Measurements from ENCODE around the gene NFASC. TPM values are rescaled to one million over a fixed set of nuclear protein-coding genes. Genes with fewer than 3 reads are reported as not detected.

Gene NFASC
- total RNA-seq, 1 donor from 2014 or later: 11.6 TPM

- intact Hi-C loops (cut with micrococcal nuclease): no loop called here
- ATAC-seq: no peak
- no peak for DNase-seq
Measured at GRCh38 chr1:204971517-204972336, 101.1 kb downstream of the NFASC start.

- DNase-seq: no peak
- intact Hi-C loops (cut with micrococcal nuclease): no loop called here
- no peak for ATAC-seq
Measured at GRCh38 chr1:204972426-204972825, 101.8 kb downstream of the NFASC start.

- intact Hi-C loops (cut with micrococcal nuclease): no loop called here
- ATAC-seq (no peak), DNase-seq (no peak)
Measured at GRCh38 chr1:204973449-204973848, 102.8 kb downstream of the NFASC start.

GRCh38 chr1:204974327-204974726, 103.7 kb downstream of the NFASC start:
- intact Hi-C loops (cut with micrococcal nuclease): no loop called here
- DNase-seq: no peak
- ATAC-seq: no peak

DNA sequence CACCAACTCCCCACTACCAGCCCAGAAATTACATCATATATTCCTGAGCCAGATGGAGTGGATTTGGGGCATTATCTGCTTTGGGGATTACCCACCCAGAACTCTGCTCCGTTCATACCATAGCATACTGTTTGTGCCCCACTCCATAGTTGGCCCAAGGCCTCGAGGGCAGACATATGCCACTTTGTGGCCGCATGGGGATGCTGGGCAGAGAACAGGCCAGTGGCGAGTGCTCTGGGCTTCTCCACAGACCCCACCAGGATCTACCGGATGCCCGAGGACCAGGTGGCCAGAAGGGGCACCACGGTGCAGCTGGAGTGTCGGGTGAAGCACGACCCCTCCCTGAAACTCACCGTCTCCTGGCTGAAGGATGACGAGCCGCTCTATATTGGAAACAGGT, 104.4 kb downstream of the NFASC start:
- intact Hi-C loops (cut with micrococcal nuclease): no loop called here
- DNase-seq (no peak), ATAC-seq (no peak)

DNA sequence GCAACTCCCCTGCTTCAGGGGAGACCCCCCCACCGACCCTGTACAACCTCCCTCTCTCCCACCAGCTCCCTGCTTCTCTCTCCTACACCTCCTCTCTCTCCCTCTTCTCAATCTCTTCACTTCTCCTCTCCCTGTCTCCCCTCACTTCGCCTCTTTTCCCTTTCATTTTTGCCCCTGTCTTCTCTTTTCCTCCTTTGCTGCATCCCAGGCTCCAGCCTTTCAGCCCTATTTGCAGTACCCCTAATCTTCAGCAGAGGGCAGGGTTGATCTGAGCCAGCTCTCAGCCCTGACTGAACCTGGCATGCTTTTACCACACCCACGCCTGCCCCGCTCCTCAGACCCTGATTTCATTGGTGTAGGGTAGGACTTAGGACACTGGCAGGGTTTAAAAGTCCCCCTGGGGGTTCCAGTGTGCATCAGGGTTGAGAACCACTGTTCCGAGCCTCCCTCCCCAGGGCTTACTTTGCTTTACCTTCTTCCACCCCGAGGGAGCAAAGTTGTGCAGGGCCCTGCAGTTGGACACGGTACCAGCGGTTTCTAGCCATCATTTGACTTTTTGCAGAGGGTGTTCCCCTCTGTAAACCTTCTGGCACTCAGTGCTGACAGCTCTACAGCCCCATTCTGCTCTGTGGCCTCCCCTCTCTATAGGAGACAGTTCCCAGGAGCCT, 105.0 kb downstream of the NFASC start:
- no peak for DNase-seq
- peak; percentile 79 for ATAC-seq
- intact Hi-C loops (cut with micrococcal nuclease): no loop called here

- ATAC-seq (peak; percentile 27), DNase-seq (no peak)
- intact Hi-C loops (cut with micrococcal nuclease): no loop called here
Measured at GRCh38 chr1:204976646-204977045, 106.0 kb downstream of the NFASC start.

DNA sequence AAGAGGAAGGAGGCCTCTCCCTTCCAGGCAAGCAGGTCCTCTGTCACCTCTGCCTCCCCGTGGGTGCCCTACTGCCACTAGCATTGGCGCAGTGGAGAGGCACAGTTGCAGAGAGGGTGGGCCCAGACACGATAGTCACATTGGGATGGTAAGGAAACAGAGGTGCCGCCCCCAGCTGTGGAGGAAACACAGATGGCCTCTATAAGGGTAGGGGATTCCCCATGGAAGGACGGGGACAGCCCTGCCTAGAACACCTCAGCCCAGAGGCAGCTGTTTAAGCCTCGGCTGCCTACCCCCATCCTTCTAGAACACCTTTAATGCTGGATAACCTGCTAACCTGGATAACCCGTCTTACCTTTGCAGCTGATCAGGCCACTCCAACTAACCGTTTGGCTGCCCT, 106.7 kb downstream of the NFASC start:
- DNase-seq (no peak), ATAC-seq (no peak)
- intact Hi-C loops (cut with micrococcal nuclease): no loop called here

DNA sequence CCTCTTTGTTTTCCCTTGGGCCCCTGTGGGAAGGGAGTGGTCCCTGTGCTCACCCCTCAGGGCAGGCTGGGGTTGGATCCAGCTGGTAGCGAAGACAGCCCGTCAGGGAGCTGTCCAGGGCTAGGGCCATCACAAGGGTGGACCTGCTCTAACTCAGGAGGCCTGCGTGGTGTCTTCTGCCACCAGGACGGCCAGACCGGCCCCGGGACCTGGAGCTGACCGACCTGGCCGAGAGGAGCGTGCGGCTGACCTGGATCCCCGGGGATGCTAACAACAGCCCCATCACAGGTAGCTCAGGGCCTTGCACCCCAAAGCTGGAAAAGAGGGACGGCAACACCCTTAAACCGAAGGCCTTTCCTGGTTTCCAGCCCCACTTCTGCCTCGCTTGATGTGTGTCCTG, 108.1 kb downstream of the NFASC start:
- ATAC-seq (no peak), DNase-seq (no peak)
- intact Hi-C loops (cut with micrococcal nuclease): no loop called here

DNA sequence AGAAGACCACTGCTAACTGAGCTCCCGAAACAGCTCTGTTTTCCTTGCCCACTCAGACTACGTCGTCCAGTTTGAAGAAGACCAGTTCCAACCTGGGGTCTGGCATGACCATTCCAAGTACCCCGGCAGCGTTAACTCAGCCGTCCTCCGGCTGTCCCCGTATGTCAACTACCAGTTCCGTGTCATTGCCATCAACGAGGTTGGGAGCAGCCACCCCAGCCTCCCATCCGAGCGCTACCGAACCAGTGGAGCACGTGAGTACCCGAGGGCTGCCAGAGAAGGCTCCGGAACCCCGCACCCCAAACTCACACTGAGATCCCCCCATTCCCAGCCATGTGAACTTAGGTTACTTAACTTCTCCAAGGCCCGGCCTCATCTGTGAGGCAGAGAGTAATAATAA, 108.6 kb downstream of the NFASC start:
- intact Hi-C loops (cut with micrococcal nuclease): no loop called here
- no peak for ATAC-seq
- no peak for DNase-seq

GRCh38 chr1:204979891-204980649, 109.4 kb downstream of the NFASC start:
- ATAC-seq (no peak), DNase-seq (no peak)
- intact Hi-C loops (cut with micrococcal nuclease): loop anchor here (10.0 kb wide), 2 partner anchors 85 to 275 kb away; no protein-coding TSS in a partner anchor

DNA sequence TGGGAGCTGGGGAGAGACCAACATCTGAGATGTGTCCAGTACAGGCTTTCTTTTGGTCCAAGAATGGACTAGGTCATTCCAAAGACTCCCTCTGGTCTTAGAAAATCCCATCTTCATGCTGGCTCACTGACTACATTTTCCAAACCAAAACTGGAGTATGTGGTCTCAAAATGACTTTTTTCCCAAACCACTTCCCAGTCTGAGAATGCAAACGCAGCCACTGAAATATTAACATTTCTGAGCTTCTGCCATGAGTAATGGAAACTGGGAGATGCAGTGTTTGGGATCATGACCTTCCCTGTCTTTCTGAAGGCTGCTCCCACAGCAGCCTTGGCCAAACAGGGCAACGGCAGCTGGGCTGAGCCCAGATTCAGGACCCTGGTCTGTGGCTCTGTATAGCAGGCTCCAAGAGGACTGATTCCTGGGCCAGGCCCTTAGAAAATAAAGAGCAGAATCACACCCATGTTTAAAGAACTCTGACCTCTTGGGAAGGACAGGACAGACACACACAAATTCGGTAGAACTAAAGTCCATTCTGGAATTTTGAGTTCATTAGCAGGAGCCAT, 110.3 kb downstream of the NFASC start:
- intact Hi-C loops (cut with micrococcal nuclease): loop anchor here (10.0 kb wide), 2 partner anchors 84 to 274 kb away; no protein-coding TSS in a partner anchor
- ATAC-seq (peak; percentile 16), DNase-seq (no peak)

DNA sequence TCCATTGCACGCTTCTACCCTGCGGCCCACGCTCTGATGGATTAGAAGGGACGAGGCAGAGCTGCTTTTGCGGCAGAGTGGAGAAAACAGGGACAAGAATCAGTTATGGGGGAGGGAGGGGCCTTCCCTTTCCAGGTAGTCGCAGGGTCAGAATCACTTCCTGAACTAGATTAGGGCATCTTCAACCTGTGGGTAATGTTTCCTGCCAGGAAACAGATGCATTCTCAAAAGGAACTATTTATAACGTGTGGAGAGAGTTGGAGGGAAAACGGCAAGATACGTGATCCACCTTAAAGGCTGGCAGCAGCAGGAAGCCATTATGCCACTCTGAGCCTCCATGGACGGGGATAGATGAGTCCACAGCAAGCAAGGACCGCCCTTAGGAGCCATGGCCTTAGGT, 112.5 kb downstream of the NFASC start:
- intact Hi-C loops (cut with micrococcal nuclease): loop anchor here (10.0 kb wide), 2 partner anchors 82 to 272 kb away; no protein-coding TSS in a partner anchor
- ATAC-seq (no peak), DNase-seq (no peak)

- intact Hi-C loops (cut with micrococcal nuclease): loop anchor here (10.0 kb wide), 2 partner anchors 81 to 271 kb away; no protein-coding TSS in a partner anchor
- no peak for DNase-seq
- ATAC-seq: no peak
Measured at GRCh38 chr1:204983881-204984280, 113.2 kb downstream of the NFASC start.

DNA sequence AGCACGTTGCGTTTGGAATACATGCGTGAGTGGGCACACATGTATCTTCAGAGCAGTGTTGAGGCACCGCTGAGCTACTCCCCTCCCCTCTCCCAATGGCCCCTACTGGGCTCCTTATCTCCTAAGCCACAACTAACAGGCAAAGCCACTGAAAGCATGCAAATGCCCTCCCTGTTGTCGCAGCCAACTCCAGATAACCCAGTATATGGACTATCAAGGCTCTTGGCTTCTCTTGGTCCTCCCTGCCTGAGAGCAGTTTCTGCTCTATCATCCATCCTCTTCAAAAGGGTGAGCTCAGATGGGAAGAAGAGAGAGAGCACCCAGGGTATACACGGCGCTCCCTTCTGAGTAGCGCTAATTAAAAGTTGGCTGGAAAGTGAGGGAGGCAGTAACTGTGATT, 113.8 kb downstream of the NFASC start:
- no peak for ATAC-seq
- no peak for DNase-seq
- intact Hi-C loops (cut with micrococcal nuclease): loop anchor here (10.0 kb wide), 2 partner anchors 80 to 270 kb away; no protein-coding TSS in a partner anchor

DNA sequence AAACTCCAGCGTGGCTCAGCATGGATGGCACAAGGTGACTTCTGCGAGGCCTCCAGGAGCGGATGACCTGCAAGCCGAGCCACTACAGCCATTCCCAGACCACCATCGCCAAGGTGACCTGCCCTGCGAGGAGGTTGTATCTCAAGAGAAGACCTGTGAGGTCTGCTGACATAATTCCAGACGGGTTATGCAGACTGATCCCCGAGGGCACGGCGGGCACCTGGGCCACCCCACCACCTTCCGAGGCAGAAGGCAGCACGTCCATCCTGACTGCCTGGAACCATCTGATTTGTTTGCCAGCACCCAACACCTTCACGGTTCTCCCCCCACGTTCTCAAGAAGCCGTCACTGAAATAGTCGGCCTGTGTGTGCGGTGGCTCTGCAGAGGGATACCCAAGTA, 115.5 kb downstream of the NFASC start:
- ATAC-seq (no peak), DNase-seq (no peak)
- intact Hi-C loops (cut with micrococcal nuclease): loop anchor here (10.0 kb wide), 2 partner anchors 79 to 269 kb away; no protein-coding TSS in a partner anchor

GRCh38 chr1:204987689-204988088, 117.0 kb downstream of the NFASC start:
- DNase-seq (no peak), ATAC-seq (no peak)
- intact Hi-C loops (cut with micrococcal nuclease): loop anchor here (10.0 kb wide), 2 partner anchors 77 to 267 kb away; no protein-coding TSS in a partner anchor

GRCh38 chr1:204988196-204988595, 117.5 kb downstream of the NFASC start:
- ATAC-seq (no peak), DNase-seq (no peak)
- intact Hi-C loops (cut with micrococcal nuclease): loop anchor here (10.0 kb wide), 2 partner anchors 77 to 267 kb away; no protein-coding TSS in a partner anchor

All from left ventricle myocardium superior (tissue), 1 donor.